Activated T-cell treated with anti-CD3 and anti-CD28 coated beads for 24 hours (primary cell): ENCODE data around the gene IL25.

Experiments
- DNase-seq: peaks from one replicate; pipeline ENCODE4 v3.0.0-alpha.2; 2020; ENCODE audit warnings: low read depth

The IL25 gene

DNA sequence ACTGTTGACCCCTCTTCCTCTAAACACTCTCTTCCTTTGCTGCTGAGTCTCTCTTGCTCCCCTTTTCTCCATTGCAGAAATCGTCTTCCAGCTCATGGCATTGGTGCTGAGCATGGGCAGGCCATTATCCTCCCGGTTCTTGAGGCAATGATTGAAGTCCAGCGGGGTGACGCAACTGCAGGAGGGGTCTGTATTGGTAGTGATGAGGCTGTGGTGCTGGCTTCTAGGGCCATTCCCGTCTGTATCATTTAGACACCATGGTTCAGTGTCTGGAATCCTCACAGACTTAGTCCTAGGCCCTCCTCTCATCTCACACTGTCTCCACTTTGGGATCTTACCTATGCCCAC, 19.2 kb upstream of the IL25 start:
- DNase-seq: no peak

DNA sequence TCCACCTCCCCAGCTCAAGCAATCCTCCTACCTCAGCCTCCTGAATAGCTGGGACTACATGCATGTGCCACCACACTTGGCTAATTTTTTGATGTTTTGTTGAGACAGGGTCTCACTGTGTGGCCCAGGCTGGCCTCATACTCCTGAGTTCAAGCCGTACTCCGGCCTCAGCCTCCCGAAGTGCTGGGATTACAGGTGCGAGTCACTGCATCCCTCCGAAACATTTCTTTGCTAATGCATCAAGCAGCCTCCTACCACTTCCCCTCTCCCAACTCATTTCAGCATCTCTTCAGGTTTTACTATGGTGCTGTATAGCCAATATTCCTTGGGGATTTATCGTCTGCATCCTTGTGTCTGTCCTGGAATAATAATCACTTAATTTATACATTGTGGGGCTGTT, 17.6 kb upstream of the IL25 start:
- no peak for DNase-seq

DNA sequence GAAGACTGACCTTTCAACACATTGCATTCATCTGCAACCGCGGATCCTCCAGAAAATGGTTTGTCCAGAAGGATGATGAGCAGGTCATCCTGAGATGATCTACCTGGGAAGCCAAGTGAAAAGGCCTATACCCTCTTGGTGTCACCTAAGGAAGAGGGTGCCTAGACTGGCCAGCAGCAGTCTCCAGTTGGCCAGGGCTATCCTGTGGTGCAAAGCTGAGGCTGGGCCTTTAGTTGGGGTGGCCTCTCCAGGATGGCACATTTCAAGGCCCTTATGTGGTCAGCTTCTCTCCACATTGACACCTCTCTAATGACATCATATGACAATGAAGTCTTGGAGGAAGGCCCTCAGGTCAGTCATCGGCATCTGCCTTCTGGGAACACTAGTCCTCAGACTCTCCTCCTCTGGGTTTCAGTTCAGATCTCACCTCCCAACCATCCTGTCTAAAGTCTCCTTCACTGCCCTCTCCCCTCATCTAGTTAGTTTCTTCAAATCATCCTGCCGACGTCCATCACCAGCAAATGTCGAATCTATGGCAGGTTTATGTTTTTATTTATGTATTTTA, 16.7 kb upstream of the IL25 start:
- DNase-seq: no peak

DNA sequence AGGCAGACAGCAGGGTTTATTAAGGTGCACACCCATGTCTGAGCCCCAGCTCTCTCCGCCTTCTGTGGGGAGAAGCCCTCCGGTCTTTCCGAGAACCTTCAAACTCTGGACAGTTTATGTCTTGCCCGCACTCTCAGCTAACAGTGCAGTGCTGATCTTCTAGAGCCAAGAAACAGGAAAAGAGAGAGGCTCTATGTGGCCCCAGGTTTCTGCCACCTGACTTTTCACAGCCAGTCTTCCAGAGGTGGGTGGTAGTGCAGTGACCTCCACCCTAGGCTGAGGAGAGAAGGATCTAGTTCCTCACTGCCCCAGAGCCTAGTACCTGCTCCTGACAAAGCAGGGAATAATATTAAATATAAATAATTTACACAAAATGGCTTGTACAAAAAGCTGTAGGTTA, 15.9 kb upstream of the IL25 start:
- no peak for DNase-seq

DNA sequence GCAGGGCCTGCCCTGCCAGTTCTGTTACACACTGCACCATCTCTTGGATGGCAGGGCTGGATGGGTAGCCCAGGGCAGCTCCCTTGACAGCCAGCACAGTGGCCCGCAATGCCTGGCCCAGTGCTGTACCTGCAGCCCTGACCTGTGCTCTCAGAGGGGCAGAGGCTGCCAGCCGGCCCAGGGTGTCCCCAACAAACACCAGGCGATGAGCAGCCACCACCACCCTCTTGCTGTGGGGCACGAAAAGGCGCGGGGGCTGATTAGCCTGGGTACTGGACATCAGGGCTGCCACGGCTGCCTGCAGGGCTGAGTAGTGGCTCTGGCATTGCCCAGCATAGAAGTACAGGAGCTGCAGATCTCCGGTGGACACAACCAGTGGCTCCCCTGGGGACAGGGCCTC, 15.3 kb upstream of the IL25 start:
- no peak for DNase-seq

DNA sequence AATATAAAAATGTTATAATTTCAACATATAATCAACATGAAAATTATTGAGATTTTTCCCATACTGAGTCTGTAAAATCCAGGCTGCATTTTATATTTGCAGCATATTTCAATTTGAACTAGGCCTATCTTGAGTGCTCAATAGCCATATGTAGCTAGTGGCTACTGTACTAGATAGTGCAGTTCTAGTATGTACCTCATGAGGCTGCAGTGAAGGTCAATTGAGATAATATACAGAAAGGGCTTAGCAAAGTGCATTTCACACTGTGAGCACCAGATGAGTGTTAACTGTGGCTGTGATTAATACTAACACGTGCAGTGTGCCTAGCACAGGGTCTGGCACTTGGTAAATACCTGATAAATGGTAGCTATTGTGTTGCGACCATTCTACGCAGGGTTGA, 14.6 kb upstream of the IL25 start:
- DNase-seq: no peak

DNA sequence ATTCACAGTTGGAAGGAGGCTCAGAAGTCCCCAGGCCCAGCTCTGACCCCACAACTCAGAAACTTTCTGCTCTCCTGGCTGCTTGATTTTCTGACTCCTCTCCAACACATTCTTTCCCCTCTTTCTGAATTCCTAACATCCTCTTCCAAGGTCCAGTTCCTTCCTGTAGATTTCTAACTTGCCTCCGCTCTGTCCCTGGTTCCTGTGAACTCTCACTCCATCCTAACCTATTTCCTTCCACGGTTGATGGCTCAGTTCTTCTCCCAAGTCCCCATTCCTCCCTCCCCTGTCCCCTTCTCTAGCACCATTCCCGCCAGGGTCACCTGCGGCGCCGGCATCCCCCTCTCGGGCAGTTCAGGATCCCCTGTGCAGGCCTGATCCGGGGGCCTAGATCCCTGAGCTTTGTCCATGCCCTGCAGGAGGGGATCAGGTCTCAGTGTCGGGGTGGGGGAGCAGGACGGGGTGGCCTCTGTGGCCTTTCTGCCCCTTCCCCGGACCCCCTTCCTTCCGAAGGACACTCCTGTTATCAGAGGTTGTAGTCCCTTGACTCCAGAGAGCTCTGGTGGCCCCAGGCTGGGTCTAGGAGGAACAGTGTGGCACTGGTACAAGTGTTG, 13.9 kb upstream of the IL25 start:
- no peak for DNase-seq

DNA sequence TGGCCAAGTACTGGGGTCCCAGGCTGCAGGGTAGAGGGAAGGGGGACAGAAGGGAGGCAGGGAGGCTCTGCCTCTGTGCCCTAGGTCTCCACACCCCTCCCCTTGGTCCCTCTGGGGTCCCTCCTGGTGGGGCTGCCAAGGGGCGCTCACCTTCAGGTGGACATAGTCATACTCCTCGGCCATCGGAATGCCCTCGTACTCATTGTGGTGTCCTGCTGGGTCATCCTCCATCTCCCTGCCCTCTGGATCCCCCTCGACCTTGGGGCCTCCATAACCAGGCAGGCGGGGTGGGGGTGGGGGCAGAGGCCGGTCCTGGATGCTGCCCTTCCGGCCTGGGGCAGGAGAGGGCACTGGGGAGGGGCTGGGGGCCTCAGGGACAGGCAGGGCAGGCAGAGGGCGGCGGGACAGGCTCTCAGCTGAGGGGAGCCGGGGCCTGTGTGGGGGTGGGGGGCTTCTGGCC, 13.4 kb upstream of the IL25 start:
- no peak for DNase-seq

DNA sequence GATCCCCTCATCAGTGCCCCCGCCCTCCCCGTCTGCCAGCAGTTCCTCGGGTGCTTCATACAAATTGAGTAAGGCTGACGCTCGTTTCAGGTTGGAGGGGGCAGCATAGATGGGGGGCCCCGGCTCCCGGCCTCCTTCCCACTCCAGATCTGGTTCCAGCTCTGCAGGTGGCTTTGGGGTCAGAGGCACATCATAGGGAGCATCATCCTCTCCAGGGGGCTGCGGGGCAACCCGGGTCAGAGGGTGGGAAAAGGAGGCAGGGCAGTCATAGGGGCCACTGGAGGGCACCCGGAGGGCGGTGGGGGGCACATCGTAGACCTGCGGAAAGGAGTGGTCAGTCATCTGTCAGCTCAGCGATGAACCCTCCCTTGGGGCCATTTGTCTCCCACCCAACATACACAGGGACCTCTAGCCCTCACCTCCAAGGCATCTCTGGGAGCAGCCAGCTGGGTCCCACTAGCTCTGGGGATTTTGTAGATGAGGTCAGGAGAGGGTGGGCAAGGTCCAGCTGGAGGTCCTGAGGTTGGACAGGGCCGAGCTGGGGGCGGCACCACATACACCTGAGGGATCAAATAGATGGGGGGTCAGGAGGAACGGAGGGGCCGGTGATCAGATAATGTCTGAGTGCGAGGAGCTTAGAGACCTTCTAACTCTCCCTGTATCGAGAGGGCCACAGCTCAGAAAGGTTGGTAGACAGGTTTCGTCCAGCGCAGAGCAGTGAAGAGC, 12.7 kb upstream of the IL25 start:
- DNase-seq: no peak

DNA sequence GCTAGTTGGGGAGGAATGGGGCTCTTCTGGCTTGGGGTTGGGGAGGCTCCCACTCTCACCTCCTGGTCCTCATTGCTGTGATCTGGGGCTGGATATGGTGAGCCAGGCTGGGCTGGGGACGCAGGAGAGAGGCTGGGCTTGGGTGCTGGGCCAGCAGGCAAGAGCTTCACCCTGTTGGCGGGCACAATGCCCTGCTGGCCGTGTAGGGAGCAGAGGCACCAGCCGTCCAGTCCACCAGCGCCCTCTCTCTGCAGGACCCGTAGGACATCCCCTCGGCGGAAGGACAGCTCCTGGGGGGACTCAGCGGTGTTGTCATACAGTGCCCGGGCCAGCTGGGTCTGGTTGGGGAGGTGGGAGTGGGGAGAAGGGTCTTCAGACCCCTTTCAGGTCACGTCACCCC, 12.1 kb upstream of the IL25 start:
- no peak for DNase-seq

DNA sequence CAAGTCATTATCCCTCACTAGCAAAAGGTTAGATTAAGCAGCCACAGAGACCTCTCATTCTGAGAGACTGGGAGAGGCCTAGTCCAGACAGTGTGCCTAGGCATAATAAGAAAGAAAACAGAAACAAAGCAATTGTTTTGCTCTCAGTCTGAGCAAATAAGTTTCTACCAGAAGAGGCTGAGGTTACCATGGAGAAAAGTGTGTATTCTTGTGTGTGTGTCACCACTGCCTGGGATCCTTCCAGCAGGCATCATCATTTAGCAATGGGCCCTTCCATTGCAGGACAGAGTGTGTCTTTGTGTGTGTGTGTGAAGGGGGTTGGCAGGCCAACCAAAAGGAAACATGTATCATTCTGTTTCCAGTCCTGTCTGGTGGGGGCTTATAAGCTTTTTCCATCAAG, 11.3 kb upstream of the IL25 start:
- no peak for DNase-seq

DNA sequence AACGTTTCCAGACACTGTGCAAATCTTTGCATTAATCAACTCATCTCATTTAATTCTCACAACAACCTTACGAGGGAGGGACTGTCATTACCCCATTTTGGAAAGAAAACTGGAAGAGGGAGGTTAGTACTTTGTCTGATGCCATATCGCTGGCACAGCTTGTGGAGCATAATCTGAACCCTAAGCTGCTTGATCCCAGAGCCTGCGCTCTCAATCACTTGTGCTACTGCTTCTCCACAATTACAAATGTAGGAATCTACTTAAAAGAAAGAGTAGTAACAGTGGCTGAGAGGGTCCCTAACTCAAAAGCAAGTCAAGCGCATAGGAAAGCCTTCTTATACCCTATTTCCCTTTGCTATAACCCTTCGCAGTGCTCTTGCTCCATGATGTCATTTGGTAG, 10.8 kb upstream of the IL25 start:
- DNase-seq: no peak

DNA sequence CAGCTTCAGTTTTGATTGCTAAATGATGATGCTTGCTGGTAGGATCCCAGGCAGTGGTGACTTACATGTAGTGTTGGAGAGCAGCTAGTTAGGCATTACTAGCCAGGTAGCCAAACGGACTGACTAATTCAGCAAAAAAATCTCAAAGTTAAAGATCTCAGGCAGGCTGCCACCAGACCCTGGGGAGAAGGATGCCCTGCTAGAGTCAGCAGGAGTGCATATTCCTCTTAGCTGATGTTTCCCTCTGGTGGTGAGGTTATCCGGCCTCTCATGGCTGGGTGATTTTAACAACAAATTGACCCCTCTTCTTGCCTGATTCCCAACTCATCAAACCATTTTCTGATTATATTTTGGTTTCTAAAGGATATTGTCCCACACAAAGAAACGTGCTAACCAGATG, 10.4 kb upstream of the IL25 start:
- DNase-seq: no peak

DNA sequence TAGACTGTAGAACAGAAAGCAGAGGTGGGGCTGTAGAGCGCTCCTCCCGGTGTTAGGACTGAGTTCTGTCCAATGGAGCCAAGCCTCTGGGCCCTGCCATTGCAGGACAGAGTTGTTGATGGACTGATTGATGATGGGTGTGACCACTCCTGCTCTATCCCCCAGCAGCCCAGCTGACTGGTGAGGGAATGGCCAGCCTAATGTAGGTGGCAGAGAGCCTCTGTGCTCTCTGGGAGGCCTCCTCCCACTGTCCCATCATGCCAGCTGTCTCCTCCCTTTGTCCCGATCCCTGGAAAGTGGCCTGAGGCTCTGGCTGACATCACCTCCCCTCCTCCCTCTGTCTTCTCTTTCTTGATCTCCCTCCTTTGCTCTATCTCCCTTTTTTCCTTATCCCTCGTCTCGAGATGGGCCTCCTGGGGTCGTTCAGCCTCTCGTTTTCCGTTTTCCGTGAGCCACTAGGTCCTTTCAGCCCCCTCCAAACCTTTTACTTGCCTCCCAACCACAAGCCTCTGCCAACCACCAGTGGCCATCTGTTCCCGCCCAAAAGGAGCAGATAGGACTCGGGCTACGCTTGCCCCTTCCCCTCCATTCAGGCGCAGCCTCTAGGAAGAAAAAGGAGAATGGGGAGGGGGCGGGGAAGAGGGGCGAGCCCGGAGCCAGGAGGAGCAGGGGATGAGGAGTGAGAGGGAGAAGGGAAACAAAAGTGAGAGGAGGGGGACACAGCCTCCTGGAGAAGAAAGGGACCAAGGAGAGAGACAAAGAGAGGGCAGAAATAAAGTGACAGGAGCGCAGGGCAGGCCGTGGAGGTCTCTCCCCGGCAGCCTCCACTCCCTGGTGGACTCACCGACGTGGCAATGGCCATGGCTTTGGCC, 8.2 kb upstream of the IL25 start:
- DNase-seq: no peak

DNA sequence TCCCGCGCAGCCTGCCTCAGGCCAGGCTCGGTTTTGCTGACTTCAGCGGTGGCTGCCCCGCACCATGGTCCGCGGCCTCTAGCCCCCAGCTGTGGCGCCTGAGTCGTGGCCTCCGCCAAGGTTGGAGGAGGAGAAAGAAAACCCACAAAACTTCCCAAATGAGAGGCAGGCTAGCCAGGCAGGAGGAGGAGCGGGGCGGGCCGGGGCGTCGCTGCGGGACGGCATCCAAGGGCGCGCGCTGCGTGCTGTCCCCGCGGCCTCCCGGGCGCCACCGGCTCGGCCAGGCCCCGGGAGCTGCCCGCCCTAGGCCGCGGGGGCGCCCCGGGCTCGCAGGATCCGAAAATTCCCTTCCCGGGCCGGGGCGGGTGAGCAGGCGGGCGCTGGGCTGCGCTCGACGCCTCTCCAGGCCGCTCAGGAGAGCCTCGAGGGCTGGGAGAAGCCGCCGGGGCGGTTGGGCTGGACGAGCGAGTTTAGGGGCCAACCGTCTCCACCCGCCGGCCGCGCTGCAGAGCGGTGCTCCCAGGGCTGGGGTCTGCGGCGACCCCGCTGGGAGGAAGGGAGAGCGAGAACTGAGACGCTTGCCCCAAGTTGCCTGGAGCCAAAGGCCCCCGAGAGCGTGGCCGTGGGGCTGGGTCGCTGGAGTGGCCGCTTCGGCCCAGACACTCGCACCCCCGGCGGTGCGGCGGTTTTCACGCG, 7.4 kb upstream of the IL25 start, which contains the start of gene EFS:
TSS of gene EFS (minus strand) at position 137 of the 696 bp plus-strand sequence. CDS start 147 bp downstream, outside the sequence.
- no peak for DNase-seq

DNA sequence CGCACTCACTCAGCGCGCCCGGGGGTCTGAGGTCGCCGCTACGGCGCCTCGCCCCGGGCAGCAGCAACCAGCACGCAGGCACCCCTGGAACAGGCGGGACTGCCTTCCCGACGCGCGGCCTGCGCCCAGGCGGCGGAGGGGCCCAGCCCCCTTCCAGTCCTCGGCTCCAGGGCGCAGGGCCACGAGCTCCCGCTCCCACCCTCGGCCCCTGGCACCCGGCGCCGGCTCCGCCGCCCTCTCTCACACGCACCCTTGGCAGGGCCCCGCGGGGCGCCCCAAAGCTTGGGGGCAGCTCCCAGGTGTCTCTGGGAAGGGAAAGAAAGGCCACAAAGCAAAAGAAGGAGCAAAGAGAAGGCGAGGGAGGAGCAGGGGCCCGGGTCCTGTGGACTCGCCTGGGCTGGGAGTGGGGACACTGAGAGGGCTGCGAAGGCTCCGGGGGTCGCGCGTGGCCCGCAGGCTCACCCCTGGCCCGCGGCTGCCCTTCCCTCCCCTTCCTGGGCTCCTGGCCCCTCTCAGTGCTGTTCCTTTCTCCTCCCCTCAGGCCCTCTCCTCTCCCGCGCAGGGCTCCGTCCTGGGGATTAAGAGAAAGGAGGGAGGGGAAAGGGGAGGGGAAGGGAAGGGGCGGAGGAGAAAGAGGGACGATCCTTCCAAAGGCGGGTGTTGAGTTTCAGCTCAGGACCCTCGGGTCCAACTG, 6.7 kb upstream of the IL25 start:
- DNase-seq: no peak

DNA sequence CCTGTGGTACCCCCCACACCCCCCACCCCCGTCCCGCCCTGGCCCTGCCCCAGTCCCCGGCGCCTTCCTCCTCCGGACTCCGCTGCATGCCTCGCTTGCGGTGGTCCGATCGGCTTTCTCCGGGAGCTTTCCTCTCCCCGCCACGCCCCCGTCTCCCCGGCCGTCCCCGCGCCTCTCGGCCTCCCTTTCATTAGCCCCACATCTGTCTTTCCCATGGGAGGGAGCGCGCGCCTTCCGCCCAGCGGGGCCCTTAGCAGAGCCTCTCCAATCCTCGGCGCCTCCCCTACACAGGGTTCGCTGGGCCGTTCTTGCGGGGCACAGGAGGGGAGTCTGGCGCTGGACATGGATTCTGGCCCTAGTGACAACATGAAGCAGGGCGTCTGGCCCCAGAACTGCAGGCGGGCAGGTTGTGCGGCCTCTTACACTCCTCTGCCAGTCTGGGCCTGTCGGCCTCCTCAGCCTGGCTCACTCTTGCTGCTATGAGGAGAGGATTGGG, 6.1 kb upstream of the IL25 start:
- DNase-seq: no peak

DNA sequence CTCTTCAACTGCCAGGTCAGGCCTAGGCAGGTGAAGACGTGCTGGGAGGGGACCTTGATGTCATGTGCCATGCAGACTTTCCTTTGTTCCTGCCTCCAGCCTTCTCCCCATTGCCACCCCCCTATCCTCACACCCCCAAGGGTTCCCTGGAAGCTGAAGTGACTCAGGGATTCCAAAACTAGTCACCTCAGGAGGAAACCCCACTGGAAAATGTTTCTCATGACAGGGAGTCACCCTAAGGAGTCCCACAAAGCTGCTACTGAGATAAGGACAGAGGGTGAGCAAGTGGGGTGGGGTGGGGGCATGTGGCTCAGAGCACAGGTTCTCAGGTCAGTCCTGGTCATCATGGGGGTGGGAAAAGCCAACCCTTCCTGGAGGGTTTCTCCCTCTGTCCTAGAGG, 2.4 kb upstream of the IL25 start:
- no peak for DNase-seq

DNA sequence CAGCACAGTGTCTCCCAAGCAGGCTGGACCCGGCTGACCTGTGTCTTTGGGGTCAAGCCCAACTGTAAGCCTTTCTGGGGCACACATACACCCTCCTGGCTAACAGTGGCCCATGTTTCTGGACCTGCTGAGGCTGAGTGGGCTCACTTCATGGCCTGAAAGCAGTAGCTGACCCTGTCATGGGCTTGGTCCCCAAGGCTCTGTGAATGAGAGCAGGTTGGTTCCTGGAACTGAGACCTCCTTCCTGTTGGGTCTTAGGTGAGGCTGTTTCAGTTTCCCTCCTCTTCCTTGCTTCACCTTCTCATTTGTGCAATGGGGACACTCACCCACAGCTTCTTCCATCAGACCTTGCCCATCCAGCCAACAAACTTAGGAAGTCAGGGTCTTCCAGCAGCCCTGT, 744 bp upstream of the IL25 start:
- DNase-seq: no peak

DNA sequence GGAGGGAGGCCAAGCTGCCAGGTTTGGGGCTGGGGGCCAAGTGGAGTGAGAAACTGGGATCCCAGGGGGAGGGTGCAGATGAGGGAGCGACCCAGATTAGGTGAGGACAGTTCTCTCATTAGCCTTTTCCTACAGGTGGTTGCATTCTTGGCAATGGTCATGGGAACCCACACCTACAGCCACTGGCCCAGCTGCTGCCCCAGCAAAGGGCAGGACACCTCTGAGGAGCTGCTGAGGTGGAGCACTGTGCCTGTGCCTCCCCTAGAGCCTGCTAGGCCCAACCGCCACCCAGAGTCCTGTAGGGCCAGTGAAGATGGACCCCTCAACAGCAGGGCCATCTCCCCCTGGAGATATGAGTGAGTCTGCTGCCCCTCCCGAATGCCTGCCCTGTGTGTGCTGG, 432 bp downstream of the IL25 start:
- no peak for DNase-seq

DNA sequence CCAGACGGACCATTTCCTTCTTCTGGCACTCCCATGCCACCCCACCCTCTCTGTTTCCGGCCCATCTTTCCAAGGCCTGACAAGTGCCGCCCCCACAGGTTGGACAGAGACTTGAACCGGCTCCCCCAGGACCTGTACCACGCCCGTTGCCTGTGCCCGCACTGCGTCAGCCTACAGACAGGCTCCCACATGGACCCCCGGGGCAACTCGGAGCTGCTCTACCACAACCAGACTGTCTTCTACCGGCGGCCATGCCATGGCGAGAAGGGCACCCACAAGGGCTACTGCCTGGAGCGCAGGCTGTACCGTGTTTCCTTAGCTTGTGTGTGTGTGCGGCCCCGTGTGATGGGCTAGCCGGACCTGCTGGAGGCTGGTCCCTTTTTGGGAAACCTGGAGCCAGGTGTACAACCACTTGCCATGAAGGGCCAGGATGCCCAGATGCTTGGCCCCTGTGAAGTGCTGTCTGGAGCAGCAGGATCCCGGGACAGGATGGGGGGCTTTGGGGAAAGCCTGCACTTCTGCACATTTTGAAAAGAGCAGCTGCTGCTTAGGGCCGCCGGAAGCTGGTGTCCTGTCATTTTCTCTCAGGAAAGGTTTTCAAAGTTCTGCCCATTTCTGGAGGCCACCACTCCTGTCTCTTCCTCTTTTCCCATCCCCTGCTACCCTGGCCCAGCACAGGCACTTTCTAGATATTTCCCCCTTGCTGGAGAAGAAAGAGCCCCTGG, 3.1 kb downstream of the IL25 start:
- DNase-seq: no peak
